Breast epithelium (tissue), 4 donors: ENCODE data around the gene TDRD10. TPM values are rescaled to one million over a fixed set of nuclear protein-coding genes. Genes with fewer than 3 reads are reported as not detected.

Experiments used
- DNase-seq, 2 donors: peaks; one replicate each; pipeline ENCODE4 v3.0.0-alpha.2; 2019; ENCODE audit warnings: low spot score in 2 of 2
- H3K27ac ChIP-seq, 2 donors: fragments of 200-600 bp; sonication (generic) in 1 of 2; one replicate each; pipeline ENCODE4 v1.5.1; 2016 to 2019; ENCODE audit warnings: mild to moderate bottlenecking in 1 of 2
- H3K27me3 ChIP-seq, 2 donors: fragments of 200-600 bp; sonication (generic) in 1 of 2; one replicate each; pipeline versions ENCODE4 v1.5.1 to v1.6.0; 2017 to 2019; ENCODE audit warnings: control low read depth in 1 of 2, mild to moderate bottlenecking in 1 of 2
- H3K36me3 ChIP-seq: fragments of 200-600 bp; one replicate; pipeline ENCODE4 v1.5.1; 2019
- H3K4me1 ChIP-seq, 2 donors: fragments of 200-600 bp; sonication (generic); one replicate each; pipeline ENCODE4 v1.5.1; 2016 to 2019; ENCODE audit warnings: control low read depth in 1 of 2
- H3K4me3 ChIP-seq, 3 donors: fragments of 200-600 bp; sonication (generic); 1 replicate in 2 of 3; 2 replicates in 1 of 3; pipeline ENCODE4 v1.5.1; 2016 to 2019; ENCODE audit warnings: mild to moderate bottlenecking in 3 of 3, moderate library complexity in 2 of 3
- H3K9me3 ChIP-seq, 2 donors: fragments of 200-600 bp; sonication (generic) in 1 of 2; one replicate each; pipeline ENCODE4 v1.5.1; 2016 to 2019; ENCODE audit warnings: control low read depth in 1 of 2
- CTCF ChIP-seq, 3 donors: fragments of 450-650 bp; IDR thresholded peaks; one replicate each; pipeline ENCODE4 v1.5.1; 2016 to 2017; ENCODE audit warnings: antibody characterized with exemption in 3 of 3, mild to moderate bottlenecking in 3 of 3, moderate library complexity in 3 of 3
- POLR2A ChIP-seq: fragments of 450-650 bp; IDR thresholded peaks from one replicate; pipeline ENCODE4 v1.6.1; 2016; ENCODE audit warnings: antibody characterized with exemption, mild to moderate bottlenecking, moderate library complexity
- POLR2AphosphoS5 ChIP-seq, 3 donors: sonication (generic); formaldehyde crosslinking; IDR thresholded peaks; one replicate each; pipeline ENCODE4 v1.6.1; 2017; ENCODE audit warnings: antibody characterized with exemption in 3 of 3
- intact Hi-C: fragments of 100-400 bp; cut with DNase I; formaldehyde crosslinking; loops from one replicate; pipeline ENCODE4 v1.15.1; 2023; ENCODE audit warnings: low total_unique reads
- total RNA-seq, 3 donors: library from RNA; depleted of rRNA; stranded (reverse); fragments of >200 nt; gene quantifications; one replicate each; pipeline ENCODE4 v1.1.0, GENCODE V29; 2016

The TDRD10 gene
- total RNA-seq, 3 donors from 2014 or later = 2.9 to 5.6 (median 5.6) TPM

- no peaks in the 10 kb centered on the region for H3K9me3 ChIP-seq
- H3K4me3 ChIP-seq = peak overlapping the region; percentile 91 to 94 (median 93)
- H3K4me1 ChIP-seq = peaks cover 9 to 17% of the 10 kb centered on the region in 2 donors
- no peaks in the 10 kb centered on the region for H3K27me3 ChIP-seq
- intact Hi-C loops = loop anchor here (10.0 kb wide), 2 partner anchors 376 to 1584 kb away; partner anchors contain the start of genes PMVK and SPRR4
- peak; percentile 99 for DNase-seq
- peak overlapping the region; percentile 83 to 97 for H3K27ac ChIP-seq
- peak; percentile 51 for TF ChIP-seq POLR2A
- no peak for TF ChIP-seq CTCF (IDR thresholded peaks at IDR 0.05)
- TF ChIP-seq POLR2AphosphoS5 (IDR thresholded peaks at IDR 0.05) = peak; percentile 91 to 99 (median 94)
- peaks cover 3% of the 10 kb centered on the region for H3K36me3 ChIP-seq
Measured at GRCh38 chr1:154558720-154559465, 56.9 kb downstream of the TDRD10 start.

GRCh38 chr1:154559466-154560044, 57.5 kb downstream of the TDRD10 start:
- H3K36me3 ChIP-seq = peaks cover 3% of the 10 kb centered on the region
- DNase-seq = peak; percentile 85 to 90
- intact Hi-C loops = loop anchor here (10.0 kb wide), 2 partner anchors 375 to 1585 kb away; partner anchors contain the start of genes PMVK and SPRR4
- peak in 2 of 3 donors; percentile 26 for TF ChIP-seq POLR2AphosphoS5 (IDR thresholded peaks at IDR 0.05)
- TF ChIP-seq POLR2A = no peak
- peak; percentile 67 to 95 (median 92) for TF ChIP-seq CTCF (IDR thresholded peaks at IDR 0.05)
- H3K27me3 ChIP-seq = no peaks in the 10 kb centered on the region
- H3K4me3 ChIP-seq = peak overlapping the region; percentile 91 to 94 (median 93)
- peaks cover 9 to 17% of the 10 kb centered on the region in 2 donors for H3K4me1 ChIP-seq
- no peaks in the 10 kb centered on the region for H3K9me3 ChIP-seq
- H3K27ac ChIP-seq = peak overlapping the region; percentile 83 to 97

- no peak for DNase-seq
- H3K4me1 ChIP-seq = no peaks in the 10 kb centered on the region
- intact Hi-C loops = no loop called here
- TF ChIP-seq POLR2A = no peak
- TF ChIP-seq CTCF (IDR thresholded peaks at IDR 0.05) = no peak
- TF ChIP-seq POLR2AphosphoS5 (IDR thresholded peaks at IDR 0.05) = no peak
- no peak overlapping the region for H3K4me3 ChIP-seq
- no peak overlapping the region for H3K27ac ChIP-seq
- no peaks in the 10 kb centered on the region for H3K27me3 ChIP-seq
- H3K36me3 ChIP-seq = no peaks in the 10 kb centered on the region
- H3K9me3 ChIP-seq = no peaks in the 10 kb centered on the region
Measured at GRCh38 chr1:154565876-154566275, 63.9 kb downstream of the TDRD10 start.

GRCh38 chr1:154567386-154568156, 65.6 kb downstream of the TDRD10 start, which contains the start of gene CHRNB2:
Gene CHRNB2, plus strand, starts transcription at chr1:154567778. Its CDS starts 267 bp downstream, at chr1:154568045.
- Histone ChIP-seq H3K9me3 (no peaks in the 10 kb centered on the region), H3K4me1 (no peaks in the 10 kb centered on the region), H3K27ac (no peak within 1 kb of the TSS), H3K4me3 (peak within 1 kb of the TSS in 2 of 3 donors; percentile 47 to 48), H3K27me3 (no peaks in the 10 kb centered on the region), H3K36me3 (no peaks in the 10 kb centered on the region)
- TF ChIP-seq CTCF (IDR thresholded peaks at IDR 0.05) (no peak), POLR2AphosphoS5 (IDR thresholded peaks at IDR 0.05) (no peak), POLR2A (no peak)
- DNase-seq = peak; percentile 53 to 67
- intact Hi-C loops = no loop called here
